Esophagus squamous epithelium (tissue), 5 donors: Measurements from ENCODE around the gene KIAA1671. TPM values are rescaled to one million over a fixed set of nuclear protein-coding genes. Genes with fewer than 3 reads are reported as not detected.

Experiments
- DNase-seq: peaks from one replicate; lab custom pipeline; 2025; lab: John Stamatoyannopoulos, UW
- H3K27ac ChIP-seq, 4 donors: fragments of 200-600 bp; sonication (generic); one replicate each; pipeline ENCODE4 v1.5.1; 2016 to 2019; ENCODE audit warnings: mild to moderate bottlenecking in 1 of 4
- H3K27me3 ChIP-seq, 4 donors: fragments of 200-600 bp; sonication (generic); 1 replicate in 3 of 4; 2 replicates in 1 of 4; pipeline versions ENCODE4 v1.5.1 to v1.6.0; 2017 to 2021; ENCODE audit warnings: antibody characterized with exemption in 1 of 4
- H3K36me3 ChIP-seq, 3 donors: fragments of 200-600 bp; sonication (generic); one replicate each; pipeline ENCODE4 v1.5.1; 2016 to 2019
- H3K4me1 ChIP-seq, 3 donors: fragments of 200-600 bp; sonication (generic); one replicate each; pipeline ENCODE4 v1.5.1; 2017 to 2019
- H3K4me3 ChIP-seq, 4 donors: fragments of 200-600 bp; sonication (generic); 1 replicate in 3 of 4; 2 replicates in 1 of 4; pipeline ENCODE4 v1.5.1; 2016 to 2019; ENCODE audit warnings: mild to moderate bottlenecking in 2 of 4, moderate library complexity in 1 of 4
- H3K9me3 ChIP-seq, 3 donors: fragments of 200-600 bp; sonication (generic); one replicate each; pipeline ENCODE4 v1.5.1; 2016 to 2019
- CTCF ChIP-seq, 6 experiments: fragments of 450-650 bp in 4 of 6; fragments of 200-600 bp in 2 of 6; sonication (generic) in 2 of 6; IDR thresholded peaks; one replicate each; pipeline ENCODE4 v1.5.1; 2016 to 2019; ENCODE audit warnings: antibody characterized with exemption in 6 of 6, mild to moderate bottlenecking in 4 of 6, moderate library complexity in 4 of 6
- POLR2A ChIP-seq, 4 donors: fragments of 450-650 bp; IDR thresholded peaks; one replicate each; pipeline ENCODE4 v1.6.1; 2017; ENCODE audit warnings: antibody characterized with exemption in 4 of 4, mild to moderate bottlenecking in 4 of 4, moderate library complexity in 3 of 4
- WGBS, 2 donors: methylation state at CpG; one replicate each; pipeline ENCODE4 v1.1.5; 2018; 5-methylcytosine and 5-hydroxymethylcytosine counted together
- intact Hi-C: fragments of 100-400 bp; cut with DNase I; formaldehyde crosslinking; loops from one replicate; pipeline ENCODE4 v1.15.0; 2022
- total RNA-seq, 4 donors: library from RNA; depleted of rRNA; stranded (reverse); fragments of >200 nt; gene quantifications; one replicate each; pipeline ENCODE4 v1.1.0, GENCODE V29; 2016
- donor health status: DM: yes; HTN: yes; CAD: no.

The KIAA1671 gene
- total RNA-seq, 4 donors from 2014 or later, result 43.1 to 73.2 (median 47.5) TPM

- 28 to 51% methylated on average over 17 to 20 of the region's 29 CpGs for WGBS, 2 donors
- DNase-seq, result no peak
- no peaks in the 10 kb centered on the region for H3K9me3 ChIP-seq
- peaks cover 0 to 36% (median 0%) of the 10 kb centered on the region in 3 donors for H3K36me3 ChIP-seq
- no peaks in the 10 kb centered on the region for H3K27me3 ChIP-seq
- peak overlapping the region in 3 of 4 donors; percentile 17 to 67 (median 54) for H3K27ac ChIP-seq
- peak overlapping the region in 3 of 4 donors; percentile 13 to 53 (median 22) for H3K4me3 ChIP-seq
- peaks cover 8 to 45% (median 9%) of the 10 kb centered on the region in 3 donors for H3K4me1 ChIP-seq
- TF ChIP-seq CTCF (IDR thresholded peaks at IDR 0.05), result no peak
- TF ChIP-seq POLR2A (IDR thresholded peaks at IDR 0.05), result no peak
- intact Hi-C loops, result no loop called here
Observed at GRCh38 chr22:25069758-25070481, 117.4 kb downstream of the KIAA1671 start.

- Histone ChIP-seq H3K9me3 (no peaks in the 10 kb centered on the region), H3K27me3 (no peaks in the 10 kb centered on the region), H3K4me1 (peaks cover 8 to 45% (median 9%) of the 10 kb centered on the region in 3 donors), H3K4me3 (peak overlapping the region in 1 of 4 donors; percentile 53), H3K36me3 (peaks cover 0 to 32% (median 0%) of the 10 kb centered on the region in 3 donors), H3K27ac (peak overlapping the region in 2 of 4 donors; percentile 33 to 54)
- no peak for DNase-seq
- TF ChIP-seq CTCF (IDR thresholded peaks at IDR 0.05) (no peak), POLR2A (IDR thresholded peaks at IDR 0.05) (no peak)
- 38 to 40% methylated on average over 3 of the region's 3 CpGs for WGBS, 2 donors
- intact Hi-C loops, result no loop called here
Observed at GRCh38 chr22:25070956-25071355, 118.4 kb downstream of the KIAA1671 start.

GRCh38 chr22:25071720-25072119 lies 119.2 kb downstream of the KIAA1671 start:
- peaks cover 8 to 52% (median 9%) of the 10 kb centered on the region in 3 donors for H3K4me1 ChIP-seq
- TF ChIP-seq CTCF (IDR thresholded peaks at IDR 0.05), result no peak
- TF ChIP-seq POLR2A (IDR thresholded peaks at IDR 0.05), result no peak
- intact Hi-C loops, result no loop called here
- WGBS, 2 donors, result 68 to 92% methylated on average over 4 to 6 of the region's 6 CpGs
- no peak for DNase-seq
- no peak overlapping the region for H3K4me3 ChIP-seq
- peaks cover 0 to 25% (median 0%) of the 10 kb centered on the region in 3 donors for H3K36me3 ChIP-seq
- no peaks in the 10 kb centered on the region for H3K9me3 ChIP-seq
- H3K27me3 ChIP-seq, result no peaks in the 10 kb centered on the region
- peak overlapping the region in 1 of 4 donors; percentile 6 for H3K27ac ChIP-seq

GRCh38 chr22:25072406-25072805 lies 119.9 kb downstream of the KIAA1671 start:
- no peaks in the 10 kb centered on the region for H3K9me3 ChIP-seq
- WGBS, 2 donors, result 42 to 78% methylated on average over 4 to 6 of the region's 7 CpGs
- H3K4me1 ChIP-seq, result peaks cover 8 to 52% (median 9%) of the 10 kb centered on the region in 3 donors
- H3K4me3 ChIP-seq, result no peak overlapping the region
- no peak for TF ChIP-seq CTCF (IDR thresholded peaks at IDR 0.05)
- no peak for TF ChIP-seq POLR2A (IDR thresholded peaks at IDR 0.05)
- no peak for DNase-seq
- H3K36me3 ChIP-seq, result peaks cover 0 to 22% (median 0%) of the 10 kb centered on the region in 3 donors
- peak overlapping the region in 1 of 4 donors; percentile 6 for H3K27ac ChIP-seq
- intact Hi-C loops, result no loop called here
- no peaks in the 10 kb centered on the region for H3K27me3 ChIP-seq

GRCh38 chr22:25076336-25076735 lies 123.8 kb downstream of the KIAA1671 start:
- intact Hi-C loops, result no loop called here
- Histone ChIP-seq H3K9me3 (no peaks in the 10 kb centered on the region), H3K4me1 (peaks cover 0 to 26% (median 0%) of the 10 kb centered on the region in 3 donors), H3K27ac (no peak overlapping the region), H3K36me3 (peaks cover 0 to 21% (median 0%) of the 10 kb centered on the region in 3 donors), H3K27me3 (no peaks in the 10 kb centered on the region), H3K4me3 (no peak overlapping the region)
- TF ChIP-seq CTCF (IDR thresholded peaks at IDR 0.05) (no peak), POLR2A (IDR thresholded peaks at IDR 0.05) (no peak)
- no peak for DNase-seq
- WGBS, 2 donors, result 35 to 53% methylated on average over 4 of the region's 4 CpGs
